ENCODE measurements around the gene RHBDD1.

The RHBDD1 gene

DNA sequence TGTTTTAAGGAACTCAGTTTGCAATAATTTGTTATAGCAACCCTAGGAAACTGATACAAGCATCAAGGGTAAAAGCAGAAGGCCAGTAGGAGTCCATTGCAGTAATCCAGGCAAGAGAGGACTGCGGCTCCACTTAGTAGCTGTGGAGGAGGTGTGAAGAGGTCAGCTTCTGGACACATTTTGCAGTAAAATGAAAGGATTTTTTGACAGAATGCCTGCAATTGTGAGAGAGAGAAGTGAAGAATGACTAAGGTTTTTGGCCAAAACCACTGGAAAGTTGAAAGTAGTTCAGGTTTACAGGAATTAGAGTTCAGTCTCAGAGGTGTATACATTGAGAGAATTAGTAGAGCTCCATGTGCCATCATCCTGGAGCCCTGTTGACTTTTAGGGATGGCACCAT lies 129.5 kb downstream of the RHBDD1 start:
- Histone ChIP-seq H3K36me3 (no peaks in the 10 kb centered on the region), H3K9me3 (no peaks in the 10 kb centered on the region), H3K4me1 (no peaks in the 10 kb centered on the region), H3K4me3 (ENCODE audit: low read depth, low read length) (no peak overlapping the region), H3K27me3 (no peaks in the 10 kb centered on the region)
- DNase-seq: no peak
- TF ChIP-seq, protein P1, sequence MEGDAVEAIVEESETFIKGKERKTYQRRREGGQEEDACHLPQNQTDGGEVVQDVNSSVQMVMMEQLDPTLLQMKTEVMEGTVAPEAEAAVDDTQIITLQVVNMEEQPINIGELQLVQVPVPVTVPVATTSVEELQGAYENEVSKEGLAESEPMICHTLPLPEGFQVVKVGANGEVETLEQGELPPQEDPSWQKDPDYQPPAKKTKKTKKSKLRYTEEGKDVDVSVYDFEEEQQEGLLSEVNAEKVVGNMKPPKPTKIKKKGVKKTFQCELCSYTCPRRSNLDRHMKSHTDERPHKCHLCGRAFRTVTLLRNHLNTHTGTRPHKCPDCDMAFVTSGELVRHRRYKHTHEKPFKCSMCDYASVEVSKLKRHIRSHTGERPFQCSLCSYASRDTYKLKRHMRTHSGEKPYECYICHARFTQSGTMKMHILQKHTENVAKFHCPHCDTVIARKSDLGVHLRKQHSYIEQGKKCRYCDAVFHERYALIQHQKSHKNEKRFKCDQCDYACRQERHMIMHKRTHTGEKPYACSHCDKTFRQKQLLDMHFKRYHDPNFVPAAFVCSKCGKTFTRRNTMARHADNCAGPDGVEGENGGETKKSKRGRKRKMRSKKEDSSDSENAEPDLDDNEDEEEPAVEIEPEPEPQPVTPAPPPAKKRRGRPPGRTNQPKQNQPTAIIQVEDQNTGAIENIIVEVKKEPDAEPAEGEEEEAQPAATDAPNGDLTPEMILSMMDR (IDR thresholded peaks at IDR 0.05; ENCODE audit: low read depth, low read length): no peak

DNA sequence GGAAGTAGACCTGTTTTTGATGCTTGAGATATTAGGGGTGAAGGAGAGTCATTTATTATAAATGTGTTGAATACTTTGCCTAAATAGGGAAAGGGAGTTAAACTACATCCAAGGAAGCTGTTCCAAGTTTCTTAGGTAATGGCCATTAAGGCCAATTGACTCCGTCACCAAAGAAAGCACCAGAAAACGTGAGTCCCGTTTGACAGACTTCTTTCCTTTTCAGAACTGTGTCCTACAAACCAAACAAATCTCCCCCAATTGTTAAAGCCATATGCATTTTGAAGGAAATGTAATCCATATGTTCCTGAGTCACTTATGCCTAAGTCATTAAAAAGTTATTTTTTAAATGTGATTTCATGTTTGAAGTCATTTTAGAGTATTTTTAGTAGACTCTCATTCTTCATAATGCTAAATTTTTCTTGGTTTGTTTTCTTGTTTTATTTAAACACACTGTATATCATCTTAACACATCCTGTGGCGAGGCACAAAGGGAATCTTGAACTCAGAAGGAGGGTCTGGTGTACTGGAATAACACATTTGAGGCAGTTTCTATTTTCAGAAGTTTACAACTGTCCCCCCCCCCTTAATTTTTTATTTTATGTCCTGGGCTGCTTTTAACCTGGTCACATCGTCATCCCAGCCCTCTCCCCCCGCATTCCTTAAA lies 133.7 kb downstream of the RHBDD1 start:
- TF ChIP-seq, protein P1 (IDR thresholded peaks at IDR 0.05; ENCODE audit: low read depth, low read length): no peak
- no peak overlapping the region for H3K4me3 ChIP-seq (ENCODE audit: low read depth, low read length)
- H3K4me1 ChIP-seq: no peaks in the 10 kb centered on the region
- no peaks in the 10 kb centered on the region for H3K36me3 ChIP-seq
- H3K27me3 ChIP-seq: no peaks in the 10 kb centered on the region
- no peak for DNase-seq
- H3K9me3 ChIP-seq: no peaks in the 10 kb centered on the region

DNA sequence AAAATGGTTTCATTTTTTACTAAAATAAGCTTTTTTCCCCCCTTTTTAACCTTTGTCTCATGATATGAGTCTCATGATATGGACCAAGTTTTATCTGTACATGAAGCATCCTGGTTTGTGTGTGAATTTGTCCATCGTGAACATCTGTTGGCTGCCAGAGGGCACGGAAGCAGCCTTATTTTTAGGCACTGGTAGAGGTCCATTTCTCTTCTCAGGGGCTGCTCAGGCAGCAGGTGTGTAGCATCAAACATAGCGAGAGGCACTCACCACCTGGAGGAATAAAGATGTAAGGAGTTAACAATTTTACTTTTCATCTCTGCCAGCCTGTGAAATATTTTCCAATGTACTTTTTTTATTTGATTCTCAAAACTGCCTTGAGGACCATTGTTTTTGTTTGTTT lies 134.5 kb downstream of the RHBDD1 start:
- no peaks in the 10 kb centered on the region for H3K36me3 ChIP-seq
- no peaks in the 10 kb centered on the region for H3K4me1 ChIP-seq
- no peak for DNase-seq
- H3K4me3 ChIP-seq (ENCODE audit: low read depth, low read length): no peak overlapping the region
- TF ChIP-seq, protein P1 (IDR thresholded peaks at IDR 0.05; ENCODE audit: low read depth, low read length): no peak
- H3K27me3 ChIP-seq: no peaks in the 10 kb centered on the region
- no peaks in the 10 kb centered on the region for H3K9me3 ChIP-seq

DNA sequence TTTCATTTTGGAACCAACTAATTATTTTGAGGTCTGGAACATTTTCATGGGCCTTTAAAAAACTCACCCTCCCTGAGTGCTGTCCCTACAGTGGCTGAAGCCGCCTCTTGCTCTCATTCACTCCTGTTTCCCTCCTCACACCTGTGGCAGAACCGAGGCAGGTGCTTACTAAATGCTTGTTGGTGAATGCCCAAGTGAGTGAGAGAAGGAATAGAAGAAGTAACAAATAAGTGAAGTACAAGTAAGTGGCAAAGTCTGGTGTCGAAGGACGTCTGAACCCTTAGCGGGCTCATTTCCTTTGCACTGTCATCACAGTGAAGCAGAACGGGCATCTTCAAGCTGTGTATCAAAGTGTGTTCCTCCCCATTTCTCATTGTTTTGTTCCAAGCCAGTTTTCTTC lies 135.2 kb downstream of the RHBDD1 start:
- no peaks in the 10 kb centered on the region for H3K9me3 ChIP-seq
- H3K4me3 ChIP-seq (ENCODE audit: low read depth, low read length): no peak overlapping the region
- TF ChIP-seq, protein P1 (IDR thresholded peaks at IDR 0.05; ENCODE audit: low read depth, low read length): no peak
- DNase-seq: no peak
- H3K36me3 ChIP-seq: no peaks in the 10 kb centered on the region
- no peaks in the 10 kb centered on the region for H3K27me3 ChIP-seq
- no peaks in the 10 kb centered on the region for H3K4me1 ChIP-seq

DNA sequence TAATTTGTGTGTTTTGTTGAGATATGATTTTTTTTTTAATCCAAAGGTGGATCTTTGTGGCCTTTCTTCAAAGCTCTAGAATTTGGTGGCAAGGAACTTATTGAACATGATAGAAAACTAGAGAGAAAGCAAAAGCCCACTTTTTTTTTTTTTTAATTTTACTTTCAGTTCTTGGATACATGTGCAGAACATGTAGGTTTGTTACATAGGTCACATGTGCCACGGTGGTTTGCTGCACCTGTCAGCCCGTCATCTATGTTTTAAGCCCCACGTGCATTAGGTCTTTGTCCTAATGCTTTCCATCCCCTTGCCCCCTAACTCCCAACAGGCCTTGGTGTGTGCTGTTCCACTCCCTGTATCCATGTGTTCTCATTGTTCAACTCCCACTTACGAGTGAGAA lies 135.9 kb downstream of the RHBDD1 start:
- DNase-seq: no peak
- Histone ChIP-seq H3K36me3 (no peaks in the 10 kb centered on the region), H3K4me3 (ENCODE audit: low read depth, low read length) (no peak overlapping the region), H3K9me3 (no peaks in the 10 kb centered on the region), H3K27me3 (no peaks in the 10 kb centered on the region), H3K4me1 (no peaks in the 10 kb centered on the region)
- TF ChIP-seq, protein P1 (IDR thresholded peaks at IDR 0.05; ENCODE audit: low read depth, low read length): no peak

DNA sequence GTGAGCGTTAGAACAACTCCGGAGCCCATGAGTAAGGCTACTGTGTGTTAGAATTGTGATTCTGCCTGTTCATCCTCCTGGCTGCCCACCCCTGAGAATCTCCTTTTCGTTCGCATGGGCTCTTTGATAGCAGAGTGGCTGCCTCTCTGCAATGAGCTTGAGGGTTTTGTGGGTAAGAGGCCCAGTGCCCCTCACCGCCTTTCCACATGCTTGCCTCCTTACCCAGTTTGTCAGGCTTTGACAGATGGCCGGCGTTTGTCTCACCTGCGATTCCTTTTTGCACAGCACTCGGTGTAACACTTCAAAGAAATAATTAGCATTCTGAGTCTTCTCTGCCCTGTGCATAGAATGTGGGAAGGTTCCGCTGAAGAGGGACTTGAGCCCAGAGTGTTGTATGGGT lies 138.0 kb downstream of the RHBDD1 start:
- Histone ChIP-seq H3K4me1 (no peaks in the 10 kb centered on the region), H3K9me3 (no peaks in the 10 kb centered on the region), H3K36me3 (no peaks in the 10 kb centered on the region), H3K27me3 (no peaks in the 10 kb centered on the region), H3K4me3 (ENCODE audit: low read depth, low read length) (no peak overlapping the region)
- TF ChIP-seq, protein P1 (IDR thresholded peaks at IDR 0.05; ENCODE audit: low read depth, low read length): no peak
- DNase-seq: no peak
